DMS53 treated with DMSO at 0.1 percent for 48 hours (cell line): ENCODE results near the gene PTGIS.

Experiments used
- DNase-seq: peaks from one replicate; lab custom pipeline; 2025; ENCODE audit not compliant: unreplicated experiment; lab: John Stamatoyannopoulos, UW

Gene PTGIS

DNA sequence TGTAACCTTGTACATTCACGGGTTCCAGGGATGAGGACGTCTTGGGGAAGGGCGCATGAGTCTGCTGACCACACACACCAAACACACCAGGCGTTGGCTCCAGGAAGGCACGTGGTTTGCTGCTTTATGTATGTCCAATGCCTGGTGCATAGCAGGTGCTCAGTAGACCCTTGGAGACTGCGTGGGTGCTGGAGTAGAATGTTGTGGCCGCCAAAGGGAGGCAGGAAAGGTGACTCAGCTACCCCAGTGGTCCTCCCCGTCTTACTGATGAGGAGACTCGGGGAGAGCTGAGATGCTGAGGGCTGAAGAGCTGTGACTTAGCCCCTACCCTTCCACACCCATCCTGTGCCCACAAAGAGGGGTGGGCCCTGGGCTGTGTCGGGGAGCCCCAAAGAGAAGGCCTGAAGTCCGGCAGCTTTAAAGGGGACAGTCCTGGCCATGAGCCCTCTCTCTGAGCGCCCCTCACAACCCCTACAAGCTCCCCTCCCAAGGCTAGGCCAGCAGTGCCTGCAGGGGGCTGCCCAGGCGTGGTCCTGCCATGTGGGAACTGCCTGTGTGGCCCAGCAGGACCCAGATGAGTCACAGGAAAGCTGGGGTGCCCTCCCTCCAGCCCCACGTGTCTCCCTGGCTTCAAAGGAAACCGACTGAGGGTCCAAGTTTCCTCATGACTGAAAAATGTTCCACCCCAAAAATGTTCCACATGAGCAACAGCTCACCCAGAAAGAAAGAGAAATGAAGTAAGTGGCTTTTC, 28.0 kb upstream of the PTGIS start:
- no peak for DNase-seq

DNA sequence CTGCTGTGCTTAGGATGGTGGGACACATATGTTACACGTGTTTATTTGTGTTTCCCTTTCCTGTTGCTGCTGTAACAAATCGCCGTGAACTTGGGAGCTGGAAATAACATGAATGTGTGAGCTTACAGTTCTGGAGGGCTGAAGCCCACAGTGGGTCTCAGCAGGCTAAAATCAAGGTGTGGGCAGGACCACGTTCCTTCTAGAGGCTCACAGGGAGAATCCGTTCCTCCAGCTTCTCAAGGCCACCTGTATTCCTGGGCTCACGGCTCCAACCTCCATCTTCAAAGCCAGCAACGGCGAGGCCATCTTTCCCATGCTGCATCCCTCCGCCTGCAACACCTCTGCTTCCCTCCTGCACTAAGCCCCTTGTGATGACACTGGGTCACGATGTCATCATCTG, 27.4 kb upstream of the PTGIS start:
- DNase-seq = no peak

DNA sequence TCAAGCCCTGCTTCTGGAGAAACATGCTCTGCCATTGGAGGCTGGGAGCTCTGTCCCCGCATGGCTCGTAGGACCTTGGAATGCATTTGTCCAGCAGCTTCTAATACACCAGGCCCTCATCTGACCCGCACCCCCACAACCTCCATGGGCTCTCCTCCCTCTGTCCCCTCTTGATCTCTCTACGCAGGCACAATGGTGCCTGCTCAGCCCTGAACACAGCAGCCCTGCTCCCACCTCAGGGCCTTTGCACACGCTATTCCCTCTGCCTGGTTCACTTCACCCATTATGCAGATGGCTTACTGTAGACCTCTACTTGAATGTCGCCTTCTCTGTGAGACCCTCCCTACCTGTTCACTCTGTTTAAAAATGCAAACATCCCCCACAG, 27.0 kb upstream of the PTGIS start:
- DNase-seq = no peak

DNA sequence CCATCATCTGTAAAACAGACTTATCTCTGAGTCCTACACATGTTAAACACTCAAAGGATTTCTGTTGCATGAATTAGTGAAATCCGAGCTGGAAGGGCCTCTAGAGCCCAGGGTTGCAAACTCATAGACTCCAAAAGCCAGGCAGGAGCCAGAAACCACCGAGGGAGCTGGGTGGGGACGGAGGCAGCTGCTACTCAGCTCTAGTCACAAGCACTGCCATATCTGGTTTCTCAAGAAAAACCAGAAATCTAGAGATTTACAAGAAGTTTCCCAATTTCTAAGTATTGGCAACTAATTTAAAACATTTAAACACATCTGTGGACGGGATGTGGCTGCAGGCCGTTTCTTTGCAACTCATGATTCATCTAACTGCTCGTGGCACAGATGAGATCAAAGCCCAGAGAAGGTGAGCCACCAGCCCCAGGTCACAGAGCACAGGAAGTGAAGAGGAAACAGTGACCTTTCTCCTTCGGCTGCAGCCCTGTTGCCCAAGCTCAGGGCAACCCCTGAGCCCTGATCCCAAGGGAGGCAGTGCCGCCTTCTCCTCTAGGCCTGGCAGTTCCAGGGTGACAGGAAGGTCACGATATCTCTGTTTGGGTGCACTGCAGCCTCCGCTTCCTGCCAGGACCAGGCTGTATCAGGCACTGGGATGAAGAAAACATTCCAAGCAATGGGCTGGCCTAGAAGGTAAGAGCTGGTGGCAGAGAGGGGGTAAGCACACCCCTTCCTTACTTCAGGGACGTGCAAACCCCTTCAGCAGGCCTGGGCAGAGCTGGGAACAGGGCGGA, 26.4 kb upstream of the PTGIS start:
- DNase-seq = no peak

DNA sequence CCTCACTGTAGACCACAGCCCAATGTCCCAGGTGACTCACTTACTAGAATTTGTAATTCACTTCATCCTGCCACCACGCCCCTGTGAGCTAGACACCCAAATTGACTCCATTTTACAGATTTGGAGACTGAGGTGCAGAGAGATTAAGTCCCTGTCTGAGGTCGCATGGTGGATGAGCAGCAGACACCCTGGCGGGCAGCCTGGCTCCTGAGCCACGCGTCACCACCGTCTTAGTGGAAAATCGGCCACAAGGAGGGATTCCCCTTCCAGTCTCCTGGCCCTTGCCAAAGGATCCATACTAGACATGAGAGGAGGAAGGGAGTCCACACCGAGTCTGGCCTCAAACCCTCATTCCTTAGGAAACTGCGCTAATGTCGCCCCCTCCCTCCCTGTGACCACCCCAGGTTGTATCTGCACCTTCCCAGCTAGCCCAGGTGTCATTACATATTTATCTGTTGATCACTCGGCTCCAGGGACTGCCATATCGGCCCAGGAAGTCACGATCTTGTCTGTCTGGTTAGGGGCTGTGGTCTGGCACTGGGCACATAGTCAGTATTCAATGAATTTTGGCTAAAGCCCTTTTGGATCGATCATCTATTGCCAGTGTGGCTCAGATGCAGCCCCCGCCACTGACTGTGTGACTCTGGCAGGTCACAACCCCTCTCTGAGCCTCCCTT, 25.7 kb upstream of the PTGIS start:
- DNase-seq = no peak

DNA sequence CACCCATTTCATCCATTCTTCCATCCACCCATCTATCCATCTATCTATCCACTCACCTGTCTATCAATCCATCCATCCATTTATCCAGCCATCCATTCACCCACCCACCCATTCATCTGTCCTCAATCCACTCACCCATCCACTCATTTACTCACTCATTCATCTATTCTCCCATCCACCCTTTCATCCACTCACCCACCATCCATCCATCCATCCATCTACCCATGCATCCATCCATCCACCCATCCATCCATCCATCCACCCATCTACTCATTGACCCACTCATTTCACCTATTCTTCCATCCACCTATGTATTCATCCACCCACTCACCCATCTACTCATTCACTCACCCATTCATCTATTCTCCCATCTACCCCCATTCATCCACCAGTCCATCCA, 24.2 kb upstream of the PTGIS start:
- DNase-seq = no peak

DNA sequence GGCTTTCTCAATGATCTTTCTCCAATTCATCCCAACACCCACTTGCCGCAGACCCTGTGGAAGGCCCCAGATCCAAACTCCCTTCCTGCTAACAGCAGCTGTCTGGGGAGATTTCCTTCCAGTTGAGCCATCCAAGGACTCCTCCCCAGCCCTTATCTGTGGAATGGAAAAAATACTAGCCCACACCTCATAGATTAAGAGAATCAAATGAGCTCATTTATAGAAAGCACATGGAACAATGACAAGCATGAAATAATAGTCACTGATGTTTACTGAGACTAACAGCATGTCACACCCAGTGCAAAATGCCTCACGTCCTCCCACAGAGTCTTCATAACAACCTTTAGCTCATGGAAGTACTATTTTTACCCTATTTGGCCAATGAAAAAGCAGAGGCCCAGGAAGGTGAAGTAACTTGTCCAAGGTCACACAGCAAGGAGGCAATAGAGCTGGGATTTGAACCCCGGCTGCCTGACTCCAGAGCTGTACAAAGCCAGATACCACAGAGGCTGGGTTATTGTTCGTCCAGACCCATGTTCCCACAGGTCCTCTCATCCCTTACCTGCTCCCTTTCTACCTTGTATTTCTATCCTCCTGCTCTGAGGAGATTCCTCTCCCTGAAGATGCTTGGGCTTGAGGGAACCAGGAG, 23.4 kb upstream of the PTGIS start:
- DNase-seq = no peak

DNA sequence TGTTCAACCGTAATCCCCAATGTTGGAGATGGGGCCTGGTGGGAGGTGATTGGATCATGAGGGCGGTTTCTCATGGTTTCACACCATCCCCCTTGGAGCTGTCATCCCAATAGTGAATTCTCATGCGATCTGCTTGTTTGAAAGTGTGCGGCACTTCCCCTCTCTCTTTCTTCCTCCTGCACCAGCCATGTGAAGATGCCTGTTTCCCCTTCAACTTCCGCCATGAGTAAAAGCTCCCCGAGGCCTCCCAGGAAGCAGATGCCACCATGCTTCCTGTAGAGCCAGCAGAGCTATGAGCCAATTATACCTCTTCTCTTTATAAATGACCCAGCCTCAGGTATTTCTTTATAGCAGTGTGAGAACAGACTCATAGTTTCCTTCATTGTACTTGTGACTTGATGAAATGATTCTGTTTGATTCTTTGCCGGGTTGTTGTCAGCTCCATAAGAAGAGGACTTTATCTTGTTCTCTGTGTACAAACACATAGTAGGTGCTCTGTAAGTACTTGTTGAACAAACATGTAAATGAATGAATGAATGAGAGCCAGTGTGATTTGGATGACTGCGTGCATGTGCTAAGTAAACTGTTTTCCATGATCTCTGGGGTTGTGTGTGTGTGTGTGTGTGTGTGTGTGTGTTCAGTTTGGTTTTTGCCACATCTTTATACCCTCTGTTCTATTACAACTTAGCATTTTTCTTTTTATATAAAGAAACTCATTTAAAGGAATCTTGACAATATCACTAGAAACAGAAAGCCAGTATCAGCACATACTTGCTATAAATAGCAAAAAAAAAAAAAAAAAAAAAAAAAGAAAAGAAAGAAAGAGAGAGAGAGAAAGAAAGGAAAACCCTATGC, 22.5 kb upstream of the PTGIS start:
- no peak for DNase-seq

DNA sequence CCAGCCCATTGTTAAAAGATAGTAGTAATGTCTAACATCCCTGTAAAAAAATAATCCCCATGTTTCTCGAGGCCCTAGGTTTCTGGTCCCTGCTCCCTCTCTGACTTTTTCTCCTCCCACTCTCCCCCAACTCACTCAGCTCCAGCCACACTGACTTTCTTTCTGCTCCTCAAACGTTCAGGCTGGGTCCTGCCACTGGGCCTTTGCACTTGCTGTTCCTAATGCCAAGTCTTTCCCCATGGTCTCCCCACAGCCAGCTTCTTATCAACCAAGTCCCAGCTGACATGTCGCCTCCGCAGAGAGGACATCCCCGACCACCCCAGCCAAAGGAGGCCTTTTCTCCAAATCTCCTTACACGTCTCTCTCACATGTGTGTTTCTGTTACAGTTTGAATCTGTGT, 21.8 kb upstream of the PTGIS start:
- no peak for DNase-seq

DNA sequence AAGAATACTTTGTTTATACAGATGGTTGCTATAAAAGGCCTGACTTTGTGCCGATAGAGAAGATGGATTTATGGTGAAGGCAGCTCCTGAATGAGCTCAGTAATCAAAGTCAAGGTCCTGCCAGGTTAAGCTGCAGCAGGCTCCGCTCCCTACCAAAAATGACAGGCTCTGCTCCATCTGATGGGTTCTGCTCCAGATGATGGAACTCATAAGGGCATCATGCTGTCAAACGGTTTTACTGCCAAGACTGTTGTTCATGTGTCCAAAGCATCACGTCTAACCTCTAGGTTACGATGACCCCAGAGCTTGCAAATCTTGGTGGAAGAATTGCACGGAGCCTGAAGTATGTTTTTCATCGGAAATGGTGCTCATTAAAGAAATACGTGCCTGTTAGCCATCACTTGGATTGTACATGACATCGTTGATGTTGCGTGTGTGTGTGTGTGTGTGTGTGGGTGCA, 19.2 kb upstream of the PTGIS start:
- no peak for DNase-seq

DNA sequence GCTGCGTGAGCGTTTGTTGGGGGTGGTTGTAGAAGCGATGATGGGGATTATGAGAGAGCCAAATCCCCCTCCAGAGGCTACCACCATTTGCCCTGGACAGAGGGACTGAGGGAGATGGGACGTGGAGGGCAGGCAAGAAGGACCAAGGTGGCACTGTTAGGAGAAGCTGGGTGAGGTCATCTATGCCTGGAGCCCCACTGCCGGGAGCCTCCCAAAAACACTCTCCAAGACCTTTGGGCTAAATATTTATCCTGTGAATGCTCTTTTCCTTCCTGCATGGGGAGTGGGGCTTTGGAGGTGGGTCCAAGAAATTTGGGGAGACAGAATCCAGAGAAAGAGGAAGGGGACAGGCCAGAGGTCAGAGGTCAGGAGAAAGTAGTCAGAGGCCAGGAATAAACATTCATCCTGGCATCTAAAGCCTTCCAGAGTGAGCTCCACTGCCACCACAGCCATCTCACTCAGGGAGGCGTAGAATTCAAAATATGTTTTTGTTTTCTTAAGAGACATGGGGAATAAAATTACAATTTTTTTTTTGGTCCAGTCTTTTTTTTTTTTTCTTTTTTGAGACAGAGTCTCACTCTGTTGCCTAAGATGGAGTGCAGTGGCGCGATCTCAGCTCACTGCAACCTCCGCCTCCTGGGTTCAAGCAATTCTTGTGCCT, 17.8 kb upstream of the PTGIS start:
- DNase-seq = no peak

DNA sequence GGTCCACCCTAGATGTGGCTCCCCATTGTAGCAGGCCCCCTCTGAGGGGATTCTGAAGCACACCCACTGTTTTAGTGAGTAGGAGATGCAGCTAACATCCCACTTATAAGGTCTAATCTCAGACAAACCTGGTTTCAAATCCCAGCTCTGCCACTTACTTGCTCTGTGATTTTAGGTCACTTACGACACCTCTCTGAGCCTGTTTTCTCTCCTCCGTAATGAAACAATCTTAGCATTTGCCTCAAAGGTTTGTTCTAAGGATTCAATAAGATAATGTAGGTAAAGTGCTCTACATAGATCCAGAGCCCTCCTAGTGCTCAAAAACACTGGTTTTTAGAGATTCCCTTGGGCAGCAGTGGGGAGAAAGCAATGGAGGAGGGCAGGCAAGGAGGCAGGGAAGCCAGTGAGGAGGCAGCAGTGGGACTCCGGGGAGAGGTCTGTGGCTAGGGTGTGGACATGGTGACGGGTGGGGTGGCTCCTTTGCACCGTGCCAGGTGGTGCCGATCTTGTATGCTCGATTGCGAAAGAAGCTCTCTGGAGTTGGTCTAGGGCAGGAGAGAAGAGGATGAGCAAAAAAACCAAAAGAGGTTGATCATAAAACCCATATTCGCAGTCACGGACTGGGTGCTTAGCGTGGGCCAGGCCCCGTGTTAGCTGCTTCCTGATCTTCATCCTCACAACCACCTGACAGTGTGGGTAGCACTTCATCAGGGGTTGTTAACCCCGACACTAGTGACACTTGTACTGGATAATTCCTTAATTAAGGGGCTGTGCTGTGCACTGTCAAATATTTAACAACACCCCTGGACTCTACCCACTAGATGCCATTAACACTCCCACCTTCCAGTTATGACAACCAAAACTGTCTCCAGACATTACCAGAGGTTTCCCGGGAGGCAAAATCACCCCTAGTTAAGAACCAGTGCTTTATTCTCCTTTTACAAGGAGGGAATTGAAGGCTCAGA, 16.8 kb upstream of the PTGIS start:
- DNase-seq = no peak

DNA sequence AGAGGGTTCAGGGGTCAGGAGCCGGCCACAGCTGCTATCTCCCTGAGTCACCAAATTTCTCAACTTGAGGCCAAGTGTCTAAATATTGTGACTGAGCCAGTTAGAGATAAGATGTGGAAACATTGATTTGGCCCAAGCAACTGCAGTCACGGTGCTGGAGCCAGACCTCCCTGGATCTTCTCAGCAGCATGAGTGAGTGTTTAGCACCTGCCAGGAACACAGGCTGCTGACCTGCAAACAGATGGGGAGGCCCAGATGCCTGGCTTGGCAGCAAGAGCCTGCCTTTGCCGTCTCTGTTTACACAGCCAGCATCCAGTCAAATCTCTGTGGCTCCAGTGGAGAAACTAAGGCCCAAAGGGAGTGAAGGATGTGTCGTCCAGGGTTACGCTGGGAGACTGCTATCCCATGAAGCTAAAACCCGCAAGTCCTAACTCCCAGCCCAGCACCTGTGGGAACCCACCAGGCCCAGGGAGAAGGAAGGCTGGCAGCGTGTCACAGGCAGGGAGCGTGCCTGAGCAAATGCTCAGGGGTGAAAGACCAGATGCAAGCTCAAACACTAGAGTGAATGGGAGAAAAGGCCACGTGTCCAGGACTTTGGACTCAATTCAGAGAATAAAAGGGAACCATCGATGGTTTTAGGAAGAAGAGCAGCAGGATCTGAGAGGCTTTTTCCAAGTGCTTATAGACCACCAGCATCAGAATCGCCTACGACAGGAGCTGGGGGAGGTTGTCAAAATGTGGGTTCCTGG, 15.9 kb upstream of the PTGIS start:
- DNase-seq = peak; percentile 88

DNA sequence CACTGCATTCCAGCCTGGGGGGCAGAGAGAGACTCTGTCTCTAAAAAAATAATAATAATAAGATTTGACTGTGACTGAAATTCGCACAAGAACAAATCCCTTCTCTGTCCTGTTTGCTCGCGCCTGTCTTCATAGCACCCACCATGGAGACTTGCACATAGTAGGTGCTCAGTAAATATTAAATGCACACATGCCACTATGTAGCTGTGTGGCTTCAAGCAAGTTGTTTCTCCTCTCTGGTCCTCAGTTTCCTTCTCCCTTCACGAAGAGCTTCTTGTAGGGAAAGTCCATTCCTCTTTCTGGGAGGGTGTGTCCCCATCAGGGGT, 15.4 kb upstream of the PTGIS start:
- DNase-seq = no peak

DNA sequence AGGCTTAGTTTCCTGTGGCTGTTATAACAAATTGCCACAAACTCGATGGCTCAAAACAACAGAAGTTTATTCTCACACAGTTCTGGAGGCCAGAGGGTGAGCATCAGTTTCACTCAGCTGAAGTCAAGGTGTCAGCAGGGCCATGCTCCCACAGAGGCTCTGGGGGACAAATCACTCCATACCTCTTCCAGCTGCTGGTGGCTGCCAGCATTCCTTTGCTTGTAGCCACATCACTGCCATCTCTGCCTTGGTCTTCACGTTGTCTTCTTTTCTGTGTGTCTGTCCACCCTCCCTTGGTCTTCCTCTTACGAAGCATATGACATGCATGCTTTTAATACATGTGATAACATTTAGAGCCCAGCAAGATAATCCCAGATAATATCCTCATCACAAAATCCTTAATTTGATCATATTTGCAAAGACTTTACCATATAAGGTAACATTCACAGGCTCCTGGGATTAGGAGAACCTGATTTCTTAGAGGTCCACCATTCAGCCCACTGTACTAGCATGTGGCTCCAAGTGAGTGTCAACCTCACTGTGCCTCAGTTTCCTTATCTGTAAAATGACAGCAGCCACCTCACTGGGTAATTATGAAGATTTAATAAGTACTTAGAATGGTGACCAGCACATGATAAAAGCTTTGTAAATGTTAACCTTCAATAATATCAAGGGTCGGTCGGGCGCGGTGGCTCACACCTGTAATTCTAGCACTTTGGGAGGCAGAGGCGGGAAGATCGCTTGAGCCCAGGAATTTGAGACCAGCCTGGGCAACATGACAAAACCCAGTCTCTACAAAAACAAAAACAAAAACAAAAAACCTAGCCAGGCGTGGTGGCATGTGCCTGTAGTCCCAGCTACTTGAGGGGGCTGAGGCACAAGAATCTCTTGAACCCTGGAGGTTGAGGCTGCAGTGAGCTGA, 14.7 kb upstream of the PTGIS start:
- DNase-seq = no peak

DNA sequence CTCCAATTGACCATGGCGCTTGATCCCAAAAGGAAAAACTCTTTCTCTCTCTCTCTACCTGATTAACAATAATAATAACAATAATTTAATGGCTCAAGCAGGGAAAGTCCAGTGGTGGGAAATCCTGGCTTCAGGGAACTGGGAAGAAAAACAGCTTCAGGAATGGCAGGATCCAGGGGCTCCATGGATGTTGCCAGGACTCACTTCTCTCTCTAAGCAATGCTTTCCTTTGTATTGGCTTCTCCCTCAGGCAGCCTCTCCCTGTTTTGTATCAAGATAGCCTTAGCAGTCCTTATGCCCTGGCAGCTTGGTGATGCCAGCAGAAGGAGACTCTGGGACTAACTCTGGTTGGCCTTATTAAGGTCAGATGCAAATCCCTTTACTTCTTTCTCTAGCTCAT, 13.5 kb upstream of the PTGIS start:
- no peak for DNase-seq

DNA sequence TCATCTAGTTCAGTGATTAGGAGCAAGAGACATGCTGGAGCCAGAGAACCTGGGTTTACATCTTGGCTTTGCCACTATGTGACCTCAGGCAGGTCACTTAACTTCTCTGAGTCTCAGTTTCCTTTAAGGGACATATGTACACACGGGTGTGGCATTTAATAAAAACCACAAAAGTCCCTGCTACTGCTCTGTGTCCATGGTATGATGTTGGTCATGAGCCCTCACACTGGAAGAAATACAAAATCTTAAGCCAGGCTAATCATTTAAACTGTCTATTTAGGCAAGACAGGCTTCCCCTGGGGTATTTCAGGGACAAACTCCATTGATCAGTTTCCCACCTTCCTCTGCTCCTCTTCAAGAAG, 12.9 kb upstream of the PTGIS start:
- DNase-seq = no peak
